HepG2 (cell line): ENCODE results near the gene SKI. TPM values are rescaled to one million over a fixed set of nuclear protein-coding genes. Genes with fewer than 3 reads are reported as not detected.

ENCODE experiments used
- ATAC-seq: fragments of 200-7000 bp; cut with Tn5 transposase; 3 replicates; pipeline ENCODE4 v1.9.1; 2020; ENCODE audit warnings: mild to moderate bottlenecking, moderate library complexity
- BruUV-seq: library from RNA; stranded (reverse); fragments of 400-500 nt; replicated peaks from 2 replicates; lab custom pipeline; 2021; lab: Mats Ljungman, UMichigan
- CTCF ChIA-PET: fragments of 300-600 bp; formaldehyde crosslinking; extraction: SDS; loops from one replicate; lab custom pipeline; 2021; ENCODE audit warnings: low total read pairs, inconsistent platforms, low intra/inter-chr PET ratio; lab: Yijun Ruan, JAX
- POLR2A ChIA-PET: fragments of 350-600 bp; sonication (Branson Sonifier 250); formaldehyde crosslinking; loops from one replicate; lab custom pipeline; 2020; ENCODE audit warnings: antibody characterized with exemption, inconsistent platforms; lab: Yijun Ruan, JAX
- DNase-seq: peaks from one replicate; pipeline ENCODE4 v3.0.0-alpha.2; 2015; ENCODE audit warnings: low spot score
- FAIRE-seq: peaks from 3 replicates; lab custom pipeline; 2011; peaks lifted over from hg19 to GRCh38; lab: Jason Lieb, UNC
- H2AFZ ChIP-seq: one replicate; pipeline ENCODE4 v1.6.1; 2011; ENCODE audit warnings: low read length, inconsistent platforms
- H3K27ac ChIP-seq: fragments of 300-600 bp; 3 replicates; pipeline ENCODE4 v1.8.0; 2011; ENCODE audit warnings: mixed run types, mild to moderate bottlenecking, mixed read lengths, low read length, inconsistent platforms; ENCODE audit not compliant: insufficient read depth; ENCODE audit errors: extremely low read length
- H3K27me3 ChIP-seq, 2 experiments: fragments of 200-600 bp in 1 of 2; 2 replicates in 1 of 2; 3 replicates in 1 of 2; pipeline versions ENCODE4 v1.6.0 to v1.8.0; 2011; ENCODE audit warnings: low read length in 2 of 2, mild to moderate bottlenecking in 2 of 2, moderate library complexity in 2 of 2, inconsistent platforms in 1 of 2; ENCODE audit not compliant: insufficient read depth in 2 of 2, control insufficient read depth in 1 of 2
- H3K36me3 ChIP-seq, 2 experiments: fragments of 200-600 bp in 1 of 2; replicated peaks in 1 of 2; 2 replicates in 1 of 2; 3 replicates in 1 of 2; pipeline versions ENCODE4 v1.5.1 to v1.8.0; 2011; ENCODE audit warnings: low read length in 2 of 2, inconsistent platforms in 1 of 2; ENCODE audit not compliant: insufficient read depth in 2 of 2, control insufficient read depth in 1 of 2
- H3K4me1 ChIP-seq: 2 replicates; pipeline ENCODE4 v1.5.1; 2012; ENCODE audit warnings: low read length, inconsistent platforms; ENCODE audit not compliant: insufficient read depth
- H3K4me2 ChIP-seq: 2 replicates; pipeline ENCODE4 v1.6.0; 2011; ENCODE audit warnings: low read depth, low read length, inconsistent platforms
- H3K4me3 ChIP-seq, 3 experiments: fragments of 200-600 bp in 1 of 3; sonication (generic), shearing (Covaris generic) in 1 of 3; replicated peaks in 1 of 3; 2 replicates each; pipeline ENCODE4 v1.5.1; 2011 to 2016; ENCODE audit warnings: low read length in 3 of 3, inconsistent platforms in 2 of 3, low read depth in 2 of 3, mild to moderate bottlenecking in 2 of 3, control low read depth in 1 of 3, mixed read lengths in 1 of 3; ENCODE audit not compliant: insufficient read depth in 1 of 3
- H3K79me2 ChIP-seq: one replicate; pipeline ENCODE4 v1.6.1; 2011; ENCODE audit warnings: low read length, inconsistent platforms; ENCODE audit not compliant: insufficient read depth
- H3K9ac ChIP-seq: 2 replicates; pipeline ENCODE4 v1.6.0; 2011; ENCODE audit warnings: mild to moderate bottlenecking, low read depth, low read length, inconsistent platforms; ENCODE audit not compliant: insufficient read depth
- H3K9me3 ChIP-seq: 2 replicates; pipeline ENCODE4 v1.5.1; 2012; ENCODE audit warnings: mild to moderate bottlenecking, low read length
- H4K20me1 ChIP-seq: 2 replicates; pipeline ENCODE4 v1.6.0; 2011; ENCODE audit warnings: inconsistent platforms, mild to moderate bottlenecking, low read length, moderate library complexity; ENCODE audit not compliant: insufficient read depth
- AGO2 ChIP-seq: fragments of 200-400 bp; formaldehyde crosslinking; optimal IDR thresholded peaks from 2 replicates; pipeline ENCODE3; 2017; ENCODE audit warnings: mild to moderate bottlenecking, low read depth, low read length, moderate library complexity
- EHMT2 ChIP-seq: fragments of 200-600 bp; sonication (generic); IDR thresholded peaks from 2 replicates; pipeline ENCODE4 v1.7.0; 2017; ENCODE audit warnings: antibody characterized with exemption, low read depth, low read length, borderline replicate concordance
- FLYWCH1 ChIP-seq: sonication (generic); formaldehyde crosslinking; IDR thresholded peaks from 2 replicates; pipeline ENCODE4 v1.8.1; 2023; ENCODE audit warnings: mild to moderate bottlenecking, missing genetic modification reagents
- HNRNPLL ChIP-seq: fragments of 200-400 bp; formaldehyde crosslinking; IDR thresholded peaks from 2 replicates; pipeline ENCODE4 v1.6.1; 2017; ENCODE audit warnings: mild to moderate bottlenecking, low read depth, low read length; ENCODE audit not compliant: poor library complexity, severe bottlenecking
- POLR2G ChIP-seq: fragments of 200-400 bp; formaldehyde crosslinking; IDR thresholded peaks from 2 replicates; pipeline ENCODE4 v1.6.1; 2018; ENCODE audit warnings: mild to moderate bottlenecking, low read depth, low read length, moderate library complexity
- RBM22 ChIP-seq: fragments of 200-400 bp; formaldehyde crosslinking; optimal IDR thresholded peaks from 2 replicates; pipeline ENCODE3; 2017; ENCODE audit warnings: mild to moderate bottlenecking, low read length, moderate library complexity
- SMC3 ChIP-seq: IDR thresholded peaks from 2 replicates; pipeline ENCODE4 v1.6.1; 2011; ENCODE audit warnings: low read length, improper control_type of control experiment
- TRIM24 ChIP-seq: sonication (generic); formaldehyde crosslinking; IDR thresholded peaks from 2 replicates; pipeline ENCODE4 v1.8.0; 2022; ENCODE audit warnings: mild to moderate bottlenecking, missing genetic modification reagents
- ZFP36L2 ChIP-seq: sonication (generic); formaldehyde crosslinking; IDR thresholded peaks from 2 replicates; pipeline ENCODE4 v1.4.0; 2020; ENCODE audit warnings: missing genetic modification reagents
- ZNF264 ChIP-seq: sonication (generic); formaldehyde crosslinking; IDR thresholded peaks from 2 replicates; pipeline ENCODE4 v1.4.0; 2020; ENCODE audit warnings: missing genetic modification reagents
- ZNF547 ChIP-seq: sonication (generic); formaldehyde crosslinking; IDR thresholded peaks from 2 replicates; pipeline ENCODE4 v1.5.1; 2020; ENCODE audit warnings: mild to moderate bottlenecking, missing genetic modification reagents
- ZNF556 ChIP-seq: sonication (generic); formaldehyde crosslinking; IDR thresholded peaks from 2 replicates; pipeline ENCODE4 v1.4.0; 2020; ENCODE audit warnings: mild to moderate bottlenecking, missing genetic modification reagents, borderline replicate concordance
- WGBS: methylation state at CpG from one replicate; pipeline ENCODE4 v1.1.6; 2017; ENCODE audit warnings: low lambda C conversion rate; 5-methylcytosine and 5-hydroxymethylcytosine counted together
- in situ Hi-C: cut with HindIII; loops from 2 replicates; pipeline ENCODE4 v1.10.0; 2017; ENCODE audit warnings: low pct_unique_long_range_greater_than_20kb; ENCODE audit not compliant: extremely low pct_ligation_motif_present
- intact Hi-C: fragments of 100-400 bp; cut with micrococcal nuclease; formaldehyde crosslinking; loops from one replicate; pipeline ENCODE4 v1.10.0; 2022; ENCODE audit not compliant: unreplicated experiment
- polyA plus RNA-seq, 8 experiments: library from polyadenylated mRNA; depleted of rRNA in 3 of 8; stranded (reverse) in 7 of 8; unstranded in 1 of 8; fragments of >200 nt; fragmentation: Illumina TruSeq in 4 of 8; extraction: Trizol in 4 of 8; gene quantifications; 2 replicates each; pipeline versions ENCODE4 v1.2.1 to v1.2.3, GENCODE V29; 2011 to 2016; ENCODE audit warnings: low read depth in 4 of 8, missing spikeins in 1 of 8, mixed read lengths in 1 of 8; ENCODE audit not compliant: insufficient read depth in 1 of 8
- total RNA-seq, 5 experiments: library from RNA; depleted of rRNA; stranded (reverse); fragments of >200 nt; fragmentation: Illumina TruSeq; extraction: Trizol; gene quantifications; 2 replicates each; pipeline ENCODE4 v1.2.3, GENCODE V29; 2016; ENCODE audit warnings: low read depth in 1 of 5

The SKI gene
- total and polyA plus RNA-seq, 2 of the 13 experiments (the other 11 are each of a cell fraction or from before 2014, with no cell fraction given), result 4.7 to 6.9 TPM

DNA sequence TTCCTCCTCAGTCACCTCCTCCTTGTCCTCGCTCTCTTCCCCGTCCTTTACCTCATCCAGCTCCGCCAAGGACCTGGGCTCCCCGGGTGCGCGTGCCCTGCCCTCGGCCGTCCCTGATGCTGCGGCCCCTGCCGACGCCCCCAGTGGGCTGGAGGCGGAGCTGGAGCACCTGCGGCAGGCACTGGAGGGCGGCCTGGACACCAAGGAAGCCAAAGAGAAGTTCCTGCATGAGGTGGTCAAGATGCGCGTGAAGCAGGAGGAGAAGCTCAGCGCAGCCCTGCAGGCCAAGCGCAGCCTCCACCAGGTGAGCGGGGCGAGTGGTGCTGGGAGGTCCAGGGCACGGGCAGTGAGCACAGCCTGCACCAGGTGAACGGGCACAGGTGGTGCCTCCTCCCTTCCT is 76.2 kb downstream of the SKI start:
- intact Hi-C loops, result no loop called here

DNA sequence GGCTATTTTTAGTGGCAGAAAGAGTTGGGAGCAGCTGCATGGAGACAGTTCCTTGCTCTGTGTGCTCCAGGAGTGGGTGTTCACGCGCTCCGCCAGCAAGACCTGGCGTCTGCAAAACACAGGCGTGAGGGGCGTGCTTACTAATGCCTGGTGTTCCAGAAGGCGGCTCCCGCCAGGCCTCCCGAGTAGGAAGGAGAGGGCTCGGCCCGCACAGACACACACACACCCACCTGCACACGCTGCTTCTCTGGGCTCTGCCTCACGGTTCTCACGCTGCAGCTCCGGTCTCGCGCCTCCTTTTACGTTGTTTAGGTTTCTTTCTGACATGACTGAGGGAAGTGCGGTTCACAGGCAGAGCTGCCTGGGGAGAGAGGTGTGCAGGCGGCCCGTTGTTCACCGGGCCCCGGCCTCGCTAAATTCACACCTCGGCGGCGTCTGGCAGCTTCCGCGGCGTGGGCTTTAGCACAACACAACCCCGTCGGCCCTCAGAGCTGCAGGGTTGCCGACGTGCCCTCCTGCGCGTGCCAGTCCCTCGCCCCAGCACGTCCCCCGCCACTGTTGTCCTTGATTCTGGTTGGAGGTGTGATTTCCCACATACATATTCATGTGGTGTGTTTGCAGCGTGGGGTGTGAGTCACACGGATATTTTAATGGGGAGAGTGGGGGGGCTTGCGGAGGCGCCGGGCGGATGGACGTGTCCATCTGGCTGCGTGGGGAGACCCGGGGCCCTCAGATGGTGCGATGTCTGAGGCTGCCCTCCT is 77.0 kb downstream of the SKI start:
- BruUV-seq, result no TSS peak
- FAIRE-seq (no peak), ATAC-seq (no peak), DNase-seq (no peak)
- Histone ChIP-seq H3K4me2 (no peak overlapping the region), H3K4me3 (no peak overlapping the region), H3K9me3 (no peaks in the 10 kb centered on the region), H3K4me1 (peaks cover 12% of the 10 kb centered on the region), H2AFZ (no peak overlapping the region), H4K20me1 (peaks cover 17% of the 10 kb centered on the region; the same call in 1 of the 2 replicates), H3K9ac (no peak overlapping the region), H3K27me3 (no peaks in the 10 kb centered on the region)
- WGBS, result 98% methylated on average over 43 of the region's 49 CpGs
- in situ Hi-C loops, result no loop called here
- POLR2A ChIA-PET, result no interaction called here
- TF ChIP-seq ZNF547 (CRISPR knock-in tag), result no peak
- no peak for TF ChIP-seq EHMT2
- no peak for TF ChIP-seq POLR2G
- peak; percentile 8 for TF ChIP-seq RBM22
- TF ChIP-seq TRIM24, result no peak
- TF ChIP-seq HNRNPLL, result peak; percentile 1
- no peak for TF ChIP-seq FLYWCH1 (CRISPR knock-in tag)
- TF ChIP-seq ZFP36L2 (CRISPR knock-in tag), result no peak
- TF ChIP-seq ZNF556 (CRISPR knock-in tag), result no peak
- no peak for TF ChIP-seq SMC3
- TF ChIP-seq, all 625 proteins: peak for 2
- peaks cover 16 to 58% of the 10 kb centered on the region in 2 experiments; a peak in 4 of 5 replicates for H3K36me3 ChIP-seq
- intact Hi-C loops, result no loop called here
- CTCF ChIA-PET, result no interaction called here
- no peak overlapping the region for H3K27ac ChIP-seq
- H3K79me2 ChIP-seq, result peaks cover 12% of the 10 kb centered on the region

More for the DNA sequence above, 76.2 kb downstream of the SKI start:
- no peaks in the 10 kb centered on the region for H3K27me3 ChIP-seq
- WGBS, result 98% methylated on average over 17 of the region's 22 CpGs
- H3K9me3 ChIP-seq, result no peaks in the 10 kb centered on the region
- H3K4me2 ChIP-seq, result no peak overlapping the region
- no peak for ATAC-seq
- no peak overlapping the region for H3K4me3 ChIP-seq
- no peak for FAIRE-seq
- no peak for DNase-seq
- peaks cover 10% of the 10 kb centered on the region for H3K4me1 ChIP-seq
- no peak overlapping the region for H3K9ac ChIP-seq
- in situ Hi-C loops, result no loop called here
- POLR2A ChIA-PET, result no interaction called here
- peaks cover 24% of the 10 kb centered on the region for H4K20me1 ChIP-seq
- CTCF ChIA-PET, result no interaction called here
- BruUV-seq, result no TSS peak
- peaks cover 16 to 58% of the 10 kb centered on the region in 2 experiments; a peak in 4 of 5 replicates for H3K36me3 ChIP-seq
- peaks cover 21% of the 10 kb centered on the region for H3K79me2 ChIP-seq
- no peak overlapping the region for H3K27ac ChIP-seq
- TF ChIP-seq AGO2 (peak; percentile 58), ZNF264 (CRISPR knock-in tag) (no peak)
- H2AFZ ChIP-seq, result no peak overlapping the region
